SJCRH30 (cell line): ENCODE data around the gene FER. TPM values are rescaled to one million over a fixed set of nuclear protein-coding genes. Genes with fewer than 3 reads are reported as not detected.
A peak's percentile ranks its signal among the peaks of the same experiment; 100 is the strongest.

ENCODE experiments used
- DNase-seq, 2 experiments: peaks; one replicate each; pipeline ENCODE4 v3.0.0-alpha.2; 2015 to 2020
- H3K27ac ChIP-seq: fragments of 250-450 bp; sonication (Bioruptor Pico); 2 replicates; pipeline ENCODE4 v1.5.1; 2020; ENCODE audit warnings: mild to moderate bottlenecking, moderate library complexity
- H3K27me3 ChIP-seq: fragments of 250-450 bp; sonication (Bioruptor Pico); 2 replicates; pipeline ENCODE4 v1.5.1; 2020; ENCODE audit warnings: mild to moderate bottlenecking, moderate library complexity
- H3K36me3 ChIP-seq: fragments of 250-450 bp; sonication (Bioruptor Pico); 2 replicates; pipeline ENCODE4 v1.5.1; 2020; ENCODE audit warnings: mild to moderate bottlenecking, moderate library complexity
- H3K4me1 ChIP-seq: fragments of 250-450 bp; sonication (Bioruptor Pico); 2 replicates; pipeline ENCODE4 v1.5.1; 2020; ENCODE audit warnings: mild to moderate bottlenecking, moderate library complexity
- H3K4me3 ChIP-seq: fragments of 250-450 bp; sonication (Bioruptor Pico); 2 replicates; pipeline ENCODE4 v1.5.1; 2020; ENCODE audit warnings: mild to moderate bottlenecking, moderate library complexity
- H3K9me3 ChIP-seq: fragments of 250-450 bp; sonication (Bioruptor Pico); replicated peaks from 2 replicates; pipeline ENCODE4 v1.5.1; 2020; ENCODE audit warnings: mild to moderate bottlenecking, moderate library complexity
- total RNA-seq: library from RNA; depleted of rRNA; stranded (reverse); fragments of >200 nt; shearing (Covaris generic); gene quantifications from 2 replicates; pipeline ENCODE4 v1.2.3, GENCODE V29; 2014

Gene FER
- total RNA-seq, 1 experiment from 2014 or later, result 17.6 TPM

DNA sequence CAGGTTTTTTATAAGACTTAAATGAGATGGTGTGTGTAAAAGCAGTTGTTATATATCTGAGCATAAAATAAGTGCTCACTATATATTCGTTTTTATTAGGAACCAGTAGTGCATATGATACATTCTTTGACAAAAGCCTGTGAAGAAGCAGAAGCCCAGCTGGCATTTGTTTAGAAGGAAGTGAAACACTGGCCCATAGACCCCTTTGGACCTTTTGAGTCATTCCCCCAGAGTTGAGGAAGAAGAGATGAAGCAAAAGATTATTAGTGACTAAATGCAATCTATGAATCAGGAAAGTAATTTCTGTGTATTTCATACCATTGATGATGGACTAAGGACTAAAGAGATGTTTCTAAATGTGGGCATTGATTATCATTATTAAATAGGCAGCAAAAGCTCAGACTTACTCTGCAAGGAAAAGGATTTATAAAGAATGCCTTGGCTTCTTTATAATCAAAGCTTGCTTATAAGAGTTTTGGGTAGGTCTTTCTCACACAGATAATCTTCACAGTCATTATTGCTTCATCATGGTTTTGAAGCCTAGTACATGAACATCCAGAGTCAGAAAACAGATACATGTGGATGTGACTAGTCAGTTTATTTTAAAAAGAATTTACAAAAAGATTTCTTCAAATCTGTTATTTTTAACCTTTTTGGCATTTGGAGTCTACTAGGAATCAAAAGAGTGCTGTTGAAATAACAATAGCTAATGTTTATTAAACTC, 16.9 kb upstream of the FER start:
- no peak for DNase-seq
- Histone ChIP-seq H3K27ac (no peak overlapping the region), H3K27me3 (no peaks in the 10 kb centered on the region), H3K36me3 (no peaks in the 10 kb centered on the region), H3K9me3 (no peaks in the 10 kb centered on the region), H3K4me3 (no peak overlapping the region), H3K4me1 (no peaks in the 10 kb centered on the region)

DNA sequence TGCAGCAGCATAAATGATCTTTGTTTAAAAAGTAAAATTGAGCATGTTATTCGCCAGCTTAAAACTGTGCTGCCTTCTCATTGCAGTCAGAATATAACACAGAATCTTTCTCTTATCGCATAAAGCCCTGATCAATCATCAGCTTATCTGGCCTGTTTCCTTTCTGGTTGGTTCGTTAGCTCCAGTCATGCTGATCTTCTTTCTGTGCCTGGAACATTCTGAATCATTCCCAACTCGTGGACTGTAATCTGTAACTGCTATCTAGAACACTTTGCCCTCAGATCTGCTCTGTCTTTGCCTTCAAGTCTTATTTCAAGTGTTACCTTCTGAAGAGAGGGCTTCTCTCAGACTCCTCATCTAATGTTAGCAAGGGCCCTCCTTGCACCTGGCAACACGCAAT, 11.9 kb upstream of the FER start:
- Histone ChIP-seq H3K27ac (no peak overlapping the region), H3K9me3 (no peaks in the 10 kb centered on the region), H3K4me3 (no peak overlapping the region), H3K36me3 (no peaks in the 10 kb centered on the region), H3K4me1 (no peaks in the 10 kb centered on the region), H3K27me3 (no peaks in the 10 kb centered on the region)
- no peak for DNase-seq

DNA sequence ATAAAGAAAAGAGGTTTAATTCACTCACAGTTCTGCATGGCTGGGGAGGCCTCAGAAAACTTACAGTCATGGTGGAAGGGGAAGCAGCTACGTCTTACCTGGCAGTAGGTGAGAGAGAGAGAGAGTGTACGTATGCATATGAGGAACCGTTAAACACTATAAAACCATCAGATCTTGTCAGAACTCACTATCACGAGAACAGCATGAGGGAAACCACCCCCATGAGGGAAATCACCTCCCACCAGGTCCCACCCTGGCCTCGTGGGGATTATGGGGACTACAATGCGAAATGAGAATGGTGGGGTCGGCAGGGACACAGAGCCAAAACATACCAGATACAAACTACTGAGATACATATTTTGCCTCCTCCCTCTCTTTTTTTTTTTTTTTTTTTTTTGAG, 10.8 kb upstream of the FER start:
- no peaks in the 10 kb centered on the region for H3K9me3 ChIP-seq
- no peaks in the 10 kb centered on the region for H3K4me1 ChIP-seq
- no peak for DNase-seq

DNA sequence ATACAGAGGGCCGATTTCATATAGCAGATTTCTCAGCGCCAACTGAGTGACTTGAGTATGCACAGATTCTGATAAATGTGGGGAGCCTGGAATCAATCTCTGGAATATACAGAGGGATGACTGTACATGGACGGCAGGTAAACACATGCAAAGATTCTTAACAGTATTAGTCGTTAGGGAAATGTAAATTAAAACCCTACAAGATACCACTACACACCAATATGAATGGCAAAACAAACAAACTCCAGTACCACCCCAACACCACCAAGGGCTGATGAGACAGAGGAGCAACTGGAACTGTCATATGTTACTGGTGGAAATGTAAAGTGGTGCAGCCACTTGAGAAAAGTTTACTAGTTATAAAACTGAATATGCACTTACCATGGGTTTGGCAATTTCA, 8.3 kb upstream of the FER start:
- Histone ChIP-seq H3K27me3 (no peaks in the 10 kb centered on the region), H3K36me3 (no peaks in the 10 kb centered on the region), H3K4me3 (no peak overlapping the region), H3K27ac (no peak overlapping the region), H3K9me3 (peaks cover 7% of the 10 kb centered on the region; the same call in 1 of the 2 replicates), H3K4me1 (peaks cover 8% of the 10 kb centered on the region; the same call in 1 of the 2 replicates)
- no peak for DNase-seq

More for the DNA sequence above, 10.8 kb upstream of the FER start:
- H3K36me3 ChIP-seq, result no peaks in the 10 kb centered on the region
- no peaks in the 10 kb centered on the region for H3K27me3 ChIP-seq
- no peak overlapping the region for H3K27ac ChIP-seq
- H3K4me3 ChIP-seq, result no peak overlapping the region

DNA sequence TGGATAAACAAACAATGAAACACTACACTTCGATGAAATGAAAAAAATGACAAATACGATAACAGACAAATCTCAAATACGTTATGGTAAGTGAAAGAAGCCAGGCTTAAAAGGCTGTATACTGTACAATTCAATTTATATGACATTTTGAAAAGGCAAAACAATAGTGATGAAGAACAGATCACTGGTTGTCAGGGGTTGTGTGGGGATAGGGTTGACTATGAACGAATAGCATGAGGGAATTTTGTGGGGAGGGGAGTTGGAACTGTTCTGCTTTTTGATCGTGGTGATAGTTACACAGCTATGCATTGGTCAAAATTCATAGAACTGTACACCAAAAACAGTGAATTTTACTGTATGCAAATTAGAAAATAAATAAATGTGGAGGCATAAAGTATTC, 7.8 kb upstream of the FER start:
- H3K27me3 ChIP-seq, result no peaks in the 10 kb centered on the region
- no peak overlapping the region for H3K4me3 ChIP-seq
- H3K9me3 ChIP-seq, result peaks cover 7% of the 10 kb centered on the region; the same call in 1 of the 2 replicates
- DNase-seq, result no peak
- no peak overlapping the region for H3K27ac ChIP-seq
- H3K36me3 ChIP-seq, result no peaks in the 10 kb centered on the region
- H3K4me1 ChIP-seq, result peaks cover 8% of the 10 kb centered on the region; the same call in 1 of the 2 replicates

DNA sequence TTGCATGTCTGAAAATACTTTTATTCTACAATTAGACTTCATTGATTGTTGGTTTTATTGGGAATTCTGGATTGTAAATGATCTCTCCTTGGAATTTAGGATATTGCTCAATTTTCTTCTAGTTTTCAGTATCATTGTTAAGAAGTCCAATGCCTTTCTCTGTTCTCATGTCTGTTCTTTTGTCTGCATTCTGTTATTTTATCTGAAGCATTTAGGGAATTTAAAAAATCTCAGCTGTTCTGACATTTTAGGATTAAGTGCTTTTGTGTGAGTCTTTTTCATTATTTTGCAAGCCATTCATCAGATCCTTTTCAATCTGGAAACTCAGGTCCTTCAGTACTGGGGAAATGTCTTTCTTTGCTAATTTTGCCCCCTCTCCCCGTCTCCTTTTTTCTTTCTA, 4.4 kb upstream of the FER start:
- no peak for DNase-seq
- no peaks in the 10 kb centered on the region for H3K27me3 ChIP-seq
- H3K27ac ChIP-seq, result no peak overlapping the region

DNA sequence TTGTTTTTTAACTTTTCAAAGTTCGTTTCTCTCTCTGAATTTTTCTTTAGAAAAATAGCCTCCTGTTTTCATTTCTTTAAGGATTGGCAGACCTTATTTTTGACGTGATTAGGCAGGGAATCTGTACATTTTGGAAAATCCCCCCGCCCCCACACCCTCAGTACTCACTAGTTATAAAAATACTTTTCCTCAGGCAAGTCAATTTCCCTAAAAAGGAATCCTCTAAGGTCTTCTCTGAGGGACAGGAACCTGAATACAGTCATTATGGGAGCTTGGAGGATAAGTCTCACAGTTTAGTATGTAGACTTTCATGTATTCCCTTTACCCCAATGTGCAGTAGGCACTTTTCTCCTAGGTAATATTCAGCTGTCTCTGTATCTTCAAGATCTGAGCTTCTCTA, 3.9 kb upstream of the FER start:
- Histone ChIP-seq H3K9me3 (peaks cover 7% of the 10 kb centered on the region; the same call in 1 of the 2 replicates), H3K27me3 (no peaks in the 10 kb centered on the region), H3K4me3 (no peak overlapping the region), H3K36me3 (no peaks in the 10 kb centered on the region), H3K4me1 (peaks cover 8% of the 10 kb centered on the region; the same call in 1 of the 2 replicates), H3K27ac (no peak overlapping the region)
- no peak for DNase-seq

More for the DNA sequence above, 4.4 kb upstream of the FER start:
- Histone ChIP-seq H3K4me1 (peaks cover 8% of the 10 kb centered on the region; the same call in 1 of the 2 replicates), H3K9me3 (peaks cover 7% of the 10 kb centered on the region; the same call in 1 of the 2 replicates), H3K4me3 (no peak overlapping the region), H3K36me3 (no peaks in the 10 kb centered on the region)

DNA sequence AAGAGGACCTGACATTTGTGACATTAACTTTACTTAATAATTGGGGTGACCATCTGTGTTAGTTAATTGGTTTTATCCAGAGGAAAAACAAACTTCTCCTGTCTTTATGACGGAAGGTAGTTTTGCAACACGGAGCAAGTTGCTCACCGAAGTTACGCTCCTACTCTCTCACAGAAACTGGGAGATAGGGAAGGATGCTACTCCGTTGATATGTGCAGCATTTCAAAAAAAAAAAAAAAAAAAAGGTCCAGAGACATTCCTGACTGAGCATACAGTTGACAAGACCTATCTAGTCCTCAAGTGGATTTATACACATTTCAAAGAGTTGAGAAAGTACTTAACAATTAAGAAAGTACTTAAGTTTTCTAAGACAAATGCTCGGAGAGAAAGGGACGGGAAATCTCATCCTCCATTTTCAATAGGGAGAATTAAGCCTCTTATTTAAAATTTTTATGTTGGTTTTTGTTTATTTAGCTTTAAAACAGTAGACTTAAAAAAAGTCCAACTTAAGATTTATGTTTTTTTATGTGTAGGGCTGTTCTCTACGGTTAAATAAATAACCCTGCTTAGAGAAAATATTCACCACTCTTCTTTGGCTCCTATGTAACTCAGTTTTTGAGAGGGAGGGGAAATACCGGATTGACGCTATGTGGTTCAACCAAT, 455 bp upstream of the FER start:
- peaks cover 6% of the 10 kb centered on the region; the same call in 1 of the 2 replicates for H3K9me3 ChIP-seq
- H3K27ac ChIP-seq, result peak overlapping the region; percentile 90
- H3K36me3 ChIP-seq, result no peaks in the 10 kb centered on the region
- peaks cover 8% of the 10 kb centered on the region; the same call in 1 of the 2 replicates for H3K4me1 ChIP-seq
- no peaks in the 10 kb centered on the region for H3K27me3 ChIP-seq
- peak overlapping the region; percentile 75 for H3K4me3 ChIP-seq
- DNase-seq, result no peak

DNA sequence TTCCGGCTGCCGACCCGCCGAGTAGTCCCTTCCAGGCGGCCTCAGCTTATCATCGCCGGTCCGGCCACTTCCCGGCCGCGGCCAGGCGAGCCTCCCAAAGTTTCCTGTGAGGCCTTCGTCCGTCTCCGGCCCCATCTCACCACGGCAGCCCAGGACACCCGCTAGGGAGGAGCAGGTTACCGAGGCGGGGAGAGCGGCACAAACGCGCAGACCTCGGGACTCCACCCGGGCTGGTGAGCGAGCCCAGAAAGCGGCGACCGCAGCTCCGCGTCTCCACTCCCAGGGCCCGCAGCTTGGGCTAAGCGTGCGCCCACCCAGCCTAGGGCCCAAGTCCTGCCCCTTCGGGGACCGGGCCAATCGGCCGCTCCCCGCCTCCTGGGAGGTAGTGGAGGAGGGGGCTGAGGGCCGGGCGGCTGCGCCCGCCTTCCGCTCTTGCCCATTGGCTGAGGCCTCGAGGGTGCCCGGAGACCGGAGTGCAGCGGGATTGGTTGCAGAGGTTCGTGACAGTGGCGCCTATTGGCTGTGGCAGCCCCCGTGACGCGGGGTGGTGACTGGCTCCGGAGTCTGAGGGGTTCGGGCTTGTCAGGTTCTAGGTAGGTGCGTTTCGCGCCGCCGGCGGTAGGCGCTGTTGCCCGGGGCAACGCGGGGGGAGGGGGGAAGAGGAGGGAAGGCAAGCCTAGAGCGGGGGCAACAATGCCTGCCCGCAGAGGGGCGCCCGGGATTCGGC, 867 bp downstream of the FER start:
- H3K36me3 ChIP-seq, result no peaks in the 10 kb centered on the region
- no peaks in the 10 kb centered on the region for H3K9me3 ChIP-seq
- H3K4me3 ChIP-seq, result peak overlapping the region; percentile 75
- peak overlapping the region; percentile 90 for H3K27ac ChIP-seq
- DNase-seq, result peak; percentile 99
- H3K4me1 ChIP-seq, result peaks cover 2% of the 10 kb centered on the region; the same call in 1 of the 2 replicates
- no peaks in the 10 kb centered on the region for H3K27me3 ChIP-seq

DNA sequence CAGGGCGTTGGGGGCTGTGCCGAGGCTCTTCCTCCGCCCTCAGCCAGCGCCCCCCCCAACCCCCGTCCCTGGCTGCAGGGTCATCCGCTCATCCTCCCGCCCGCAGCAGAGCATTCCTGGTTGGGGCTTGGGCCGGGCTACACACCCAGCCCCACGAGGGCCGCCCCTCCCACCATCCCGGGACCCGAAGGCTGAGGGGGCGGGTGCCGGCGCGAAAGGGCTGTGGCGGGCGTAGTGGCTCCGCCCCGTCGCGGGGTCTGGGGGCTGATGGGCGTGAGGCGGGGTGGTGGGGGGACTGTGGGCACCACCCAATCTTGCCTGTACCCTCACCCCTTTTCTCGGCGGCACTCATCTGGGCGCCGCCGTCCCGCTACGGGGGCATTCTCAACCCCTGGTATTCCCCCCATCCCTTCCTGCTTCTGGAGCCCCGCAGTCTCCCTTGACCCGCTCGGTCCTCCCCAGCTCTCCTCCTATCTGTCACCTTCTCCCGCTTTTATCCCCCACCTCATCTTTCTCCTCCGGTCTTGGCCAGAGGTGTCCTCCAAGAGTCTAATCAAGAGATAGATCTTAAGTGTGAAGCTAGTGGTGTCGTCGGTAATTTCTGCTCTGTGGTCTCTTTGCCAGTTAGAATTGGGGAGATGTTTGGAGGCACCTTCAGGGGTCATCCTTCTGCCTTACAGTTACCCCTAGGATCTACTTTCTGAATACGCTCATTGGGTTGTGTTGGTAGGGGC, 1.6 kb downstream of the FER start:
- Histone ChIP-seq H3K4me3 (peak overlapping the region; percentile 75), H3K9me3 (no peaks in the 10 kb centered on the region), H3K4me1 (no peaks in the 10 kb centered on the region), H3K27me3 (no peaks in the 10 kb centered on the region), H3K27ac (peak overlapping the region; percentile 90), H3K36me3 (no peaks in the 10 kb centered on the region)
- DNase-seq, result peak in 1 of 2 experiments; percentile 55

DNA sequence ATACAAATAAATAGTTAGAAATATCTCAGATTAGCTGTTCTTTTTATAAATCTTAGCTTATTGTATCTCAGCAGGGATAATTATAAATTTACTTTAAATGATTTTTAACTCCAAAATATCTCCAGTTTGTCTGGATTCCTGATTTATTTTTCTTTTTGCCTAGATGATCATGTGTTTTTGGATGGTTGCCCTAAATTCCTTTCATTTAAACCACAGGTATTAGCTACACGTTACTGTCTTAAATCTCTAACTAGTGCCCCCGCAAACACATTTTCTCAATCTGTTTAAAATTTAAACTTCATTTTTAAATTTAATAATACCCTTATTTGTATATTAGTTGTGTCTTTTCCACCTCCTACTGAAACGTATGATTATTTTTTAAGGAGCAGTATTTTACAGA, 5.6 kb downstream of the FER start:
- no peaks in the 10 kb centered on the region for H3K36me3 ChIP-seq
- H3K4me3 ChIP-seq, result no peak overlapping the region
- no peaks in the 10 kb centered on the region for H3K4me1 ChIP-seq
- H3K27me3 ChIP-seq, result no peaks in the 10 kb centered on the region
- H3K9me3 ChIP-seq, result no peaks in the 10 kb centered on the region
- no peak for DNase-seq
- H3K27ac ChIP-seq, result no peak overlapping the region

DNA sequence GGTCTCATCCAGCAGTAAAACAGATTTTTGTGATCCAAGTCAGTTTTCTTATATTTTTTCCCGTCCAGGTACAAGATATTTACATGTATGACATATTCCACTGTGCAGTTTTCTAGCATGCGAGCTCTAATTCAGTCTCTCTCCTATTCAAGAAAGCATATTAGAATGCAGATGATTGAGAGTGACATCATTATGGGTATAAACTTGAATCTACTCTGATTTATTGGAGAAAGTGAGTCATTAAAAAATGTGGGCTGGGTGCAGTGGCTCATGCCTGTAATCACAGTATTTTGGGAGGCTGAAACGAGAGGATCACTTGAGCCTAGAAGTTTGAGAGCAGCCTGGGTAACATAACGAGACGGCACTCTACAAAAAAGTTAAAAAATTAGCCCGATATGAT, 6.2 kb downstream of the FER start:
- Histone ChIP-seq H3K27ac (no peak overlapping the region), H3K4me3 (no peak overlapping the region), H3K9me3 (no peaks in the 10 kb centered on the region), H3K36me3 (no peaks in the 10 kb centered on the region), H3K4me1 (no peaks in the 10 kb centered on the region), H3K27me3 (no peaks in the 10 kb centered on the region)
- no peak for DNase-seq

DNA sequence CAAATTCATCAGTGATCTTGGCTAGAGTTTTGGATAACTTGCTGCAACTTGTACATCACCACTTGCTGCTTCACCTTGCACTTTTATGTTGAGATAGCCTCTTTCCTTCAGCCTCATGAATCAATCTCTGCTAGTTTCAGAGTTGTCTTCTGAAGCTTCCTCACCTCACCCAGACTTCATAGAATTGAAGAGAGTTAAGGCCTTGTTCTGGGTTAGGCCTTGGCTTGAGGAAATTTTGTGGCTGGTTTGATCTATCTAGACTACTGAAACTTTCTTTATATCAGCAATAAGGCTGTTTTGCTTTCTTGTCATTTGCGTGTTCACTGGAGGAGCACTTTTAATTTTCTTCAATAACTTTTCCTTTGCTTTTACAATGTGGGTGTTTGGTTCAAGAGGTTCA, 12.8 kb downstream of the FER start:
- Histone ChIP-seq H3K27ac (no peak overlapping the region), H3K36me3 (no peaks in the 10 kb centered on the region), H3K4me1 (no peaks in the 10 kb centered on the region), H3K27me3 (no peaks in the 10 kb centered on the region), H3K9me3 (no peaks in the 10 kb centered on the region), H3K4me3 (no peak overlapping the region)
- DNase-seq, result no peak

DNA sequence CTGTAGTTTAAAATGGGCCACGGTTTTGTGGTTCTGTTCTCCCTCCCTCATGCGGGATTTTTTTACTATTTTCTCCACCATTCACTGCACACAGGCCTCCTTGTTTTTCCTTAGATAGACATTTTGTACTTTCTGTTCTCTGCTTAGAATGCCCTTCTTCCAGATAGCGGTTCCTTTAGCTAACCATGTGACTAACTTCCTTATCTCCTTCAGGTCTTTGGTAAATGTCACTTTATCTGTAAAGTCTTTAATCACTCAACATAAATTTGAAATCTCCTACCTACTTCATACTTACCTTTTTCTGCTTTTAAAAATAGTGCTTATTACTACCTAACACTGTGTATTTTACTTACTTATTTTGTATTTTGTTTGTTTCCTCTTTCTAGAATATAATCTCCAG, 15.0 kb downstream of the FER start:
- H3K4me3 ChIP-seq, result no peak overlapping the region
- H3K27me3 ChIP-seq, result no peaks in the 10 kb centered on the region
- no peak for DNase-seq
- no peak overlapping the region for H3K27ac ChIP-seq
- no peaks in the 10 kb centered on the region for H3K36me3 ChIP-seq
- H3K9me3 ChIP-seq, result no peaks in the 10 kb centered on the region
- no peaks in the 10 kb centered on the region for H3K4me1 ChIP-seq
